Measurements from ENCODE around the gene NKAPD1. TPM values are rescaled to one million over a fixed set of nuclear protein-coding genes. Genes with fewer than 3 reads are reported as not detected.

The NKAPD1 gene
- total and polyA plus RNA-seq, 2 of the 13 experiments (the other 11 are each of a cell fraction or from before 2014, with no cell fraction given) = 11.2 to 22.5 TPM

DNA sequence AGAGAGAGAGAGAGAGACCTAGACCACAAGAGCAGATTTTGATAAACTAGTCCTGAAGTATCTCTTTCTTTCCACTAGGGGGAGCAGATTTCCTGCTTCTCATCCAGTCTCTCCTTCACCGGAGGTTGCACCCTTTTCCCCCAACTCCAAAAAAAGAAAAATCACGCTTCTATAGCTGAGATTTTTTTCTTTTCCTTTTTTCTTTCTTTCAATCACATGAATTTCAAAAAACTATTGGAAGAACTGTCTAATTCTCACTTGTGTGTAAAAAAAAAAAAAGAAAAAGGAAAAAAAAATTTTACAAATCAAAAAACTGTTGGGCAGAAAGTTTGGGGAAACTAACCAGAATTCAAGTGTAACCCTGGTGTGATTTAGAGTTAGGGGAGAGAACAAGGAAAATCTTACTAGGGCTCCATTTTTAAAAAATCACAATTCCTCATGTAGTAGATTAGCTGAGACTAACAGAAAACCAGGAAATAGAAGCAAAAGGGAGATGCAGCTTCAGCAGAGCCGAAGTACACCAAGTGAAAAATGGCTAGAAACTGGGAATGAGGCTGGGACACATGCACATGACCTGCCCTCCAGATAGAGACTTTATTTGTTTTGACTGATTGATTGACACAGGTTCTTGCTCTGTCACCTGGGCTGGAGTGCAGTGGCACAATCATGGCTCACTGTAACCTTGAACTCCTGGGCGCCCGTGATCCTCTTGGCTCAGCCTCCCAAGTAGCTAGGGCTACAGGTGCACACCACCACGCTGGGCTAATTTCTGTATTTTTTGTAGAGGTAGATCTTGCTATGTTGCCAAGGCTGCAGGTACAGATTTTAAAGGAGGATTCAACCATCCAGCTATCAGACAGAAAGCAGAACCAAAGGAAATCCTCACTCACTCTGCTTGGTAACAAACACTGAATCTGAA, 39.7 kb downstream of the NKAPD1 start (continued):
- TF ChIP-seq HMG20B (CRISPR knock-in tag; conservative IDR thresholded peaks at IDR 0.05) (no peak), HHEX (CRISPR knock-in tag; IDR thresholded peaks at IDR 0.05) (no peak), CREM (IDR thresholded peaks at IDR 0.05) (no peak), CREM (CRISPR knock-in tag; IDR thresholded peaks at IDR 0.05) (no peak), JUND (CRISPR knock-in tag; IDR thresholded peaks at IDR 0.05) (no peak), CBX5 (CRISPR knock-in tag; IDR thresholded peaks at IDR 0.05; ENCODE audit: borderline replicate concordance) (no peak), PAWR (CRISPR knock-in tag; IDR thresholded peaks at IDR 0.05; ENCODE audit: borderline replicate concordance) (no peak), ZEB1 (IDR thresholded peaks at IDR 0.05; ENCODE audit: insufficient replicate concordance, low read depth) (no peak), ZNF781 (CRISPR knock-in tag; IDR thresholded peaks at IDR 0.05; ENCODE audit: borderline replicate concordance, not compliant biosample characterization) (no peak), ZNF205 (CRISPR knock-in tag; IDR thresholded peaks at IDR 0.05) (no peak), SMC3 (IDR thresholded peaks at IDR 0.05; ENCODE audit: low read length) (peak; percentile 61; the same call in 1 of the 2 replicates), ZMYM2 (CRISPR knock-in tag; IDR thresholded peaks at IDR 0.05) (peak; percentile 77)
- TF ChIP-seq, protein P1, sequence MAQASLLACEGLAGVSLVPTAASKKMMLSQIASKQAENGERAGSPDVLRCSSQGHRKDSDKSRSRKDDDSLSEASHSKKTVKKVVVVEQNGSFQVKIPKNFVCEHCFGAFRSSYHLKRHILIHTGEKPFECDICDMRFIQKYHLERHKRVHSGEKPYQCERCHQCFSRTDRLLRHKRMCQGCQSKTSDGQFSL (CRISPR knock-in tag; IDR thresholded peaks at IDR 0.05) = no peak
- TF ChIP-seq, protein P2, sequence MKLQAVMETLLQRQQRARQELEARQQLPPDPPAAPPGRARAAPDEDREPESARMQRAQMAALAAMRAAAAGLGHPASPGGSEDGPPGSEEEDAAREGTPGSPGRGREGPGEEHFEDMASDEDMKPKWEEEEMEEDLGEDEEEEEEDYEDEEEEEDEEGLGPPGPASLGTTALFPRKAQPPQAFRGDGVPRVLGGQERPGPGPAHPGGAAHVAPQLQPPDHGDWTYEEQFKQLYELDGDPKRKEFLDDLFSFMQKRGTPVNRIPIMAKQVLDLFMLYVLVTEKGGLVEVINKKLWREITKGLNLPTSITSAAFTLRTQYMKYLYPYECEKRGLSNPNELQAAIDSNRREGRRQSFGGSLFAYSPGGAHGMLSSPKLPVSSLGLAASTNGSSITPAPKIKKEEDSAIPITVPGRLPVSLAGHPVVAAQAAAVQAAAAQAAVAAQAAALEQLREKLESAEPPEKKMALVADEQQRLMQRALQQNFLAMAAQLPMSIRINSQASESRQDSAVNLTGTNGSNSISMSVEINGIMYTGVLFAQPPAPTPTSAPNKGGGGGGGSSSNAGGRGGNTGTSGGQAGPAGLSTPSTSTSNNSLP (IDR thresholded peaks at IDR 0.05; ENCODE audit: low read depth, low read length) = no peak
- TF ChIP-seq, protein P3, sequence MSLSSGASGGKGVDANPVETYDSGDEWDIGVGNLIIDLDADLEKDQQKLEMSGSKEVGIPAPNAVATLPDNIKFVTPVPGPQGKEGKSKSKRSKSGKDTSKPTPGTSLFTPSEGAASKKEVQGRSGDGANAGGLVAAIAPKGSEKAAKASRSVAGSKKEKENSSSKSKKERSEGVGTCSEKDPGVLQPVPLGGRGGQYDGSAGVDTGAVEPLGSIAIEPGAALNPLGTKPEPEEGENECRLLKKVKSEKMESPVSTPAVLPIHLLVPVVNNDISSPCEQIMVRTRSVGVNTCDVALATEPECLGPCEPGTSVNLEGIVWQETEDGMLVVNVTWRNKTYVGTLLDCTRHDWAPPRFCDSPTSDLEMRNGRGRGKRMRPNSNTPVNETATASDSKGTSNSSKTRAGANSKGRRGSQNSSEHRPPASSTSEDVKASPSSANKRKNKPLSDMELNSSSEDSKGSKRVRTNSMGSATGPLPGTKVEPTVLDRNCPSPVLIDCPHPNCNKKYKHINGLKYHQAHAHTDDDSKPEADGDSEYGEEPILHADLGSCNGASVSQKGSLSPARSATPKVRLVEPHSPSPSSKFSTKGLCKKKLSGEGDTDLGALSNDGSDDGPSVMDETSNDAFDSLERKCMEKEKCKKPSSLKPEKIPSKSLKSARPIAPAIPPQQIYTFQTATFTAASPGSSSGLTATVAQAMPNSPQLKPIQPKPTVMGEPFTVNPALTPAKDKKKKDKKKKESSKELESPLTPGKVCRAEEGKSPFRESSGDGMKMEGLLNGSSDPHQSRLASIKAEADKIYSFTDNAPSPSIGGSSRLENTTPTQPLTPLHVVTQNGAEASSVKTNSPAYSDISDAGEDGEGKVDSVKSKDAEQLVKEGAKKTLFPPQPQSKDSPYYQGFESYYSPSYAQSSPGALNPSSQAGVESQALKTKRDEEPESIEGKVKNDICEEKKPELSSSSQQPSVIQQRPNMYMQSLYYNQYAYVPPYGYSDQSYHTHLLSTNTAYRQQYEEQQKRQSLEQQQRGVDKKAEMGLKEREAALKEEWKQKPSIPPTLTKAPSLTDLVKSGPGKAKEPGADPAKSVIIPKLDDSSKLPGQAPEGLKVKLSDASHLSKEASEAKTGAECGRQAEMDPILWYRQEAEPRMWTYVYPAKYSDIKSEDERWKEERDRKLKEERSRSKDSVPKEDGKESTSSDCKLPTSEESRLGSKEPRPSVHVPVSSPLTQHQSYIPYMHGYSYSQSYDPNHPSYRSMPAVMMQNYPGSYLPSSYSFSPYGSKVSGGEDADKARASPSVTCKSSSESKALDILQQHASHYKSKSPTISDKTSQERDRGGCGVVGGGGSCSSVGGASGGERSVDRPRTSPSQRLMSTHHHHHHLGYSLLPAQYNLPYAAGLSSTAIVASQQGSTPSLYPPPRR (CRISPR knock-in tag; IDR thresholded peaks at IDR 0.05; ENCODE audit: borderline replicate concordance) = no peak
- TF ChIP-seq, protein P4, sequence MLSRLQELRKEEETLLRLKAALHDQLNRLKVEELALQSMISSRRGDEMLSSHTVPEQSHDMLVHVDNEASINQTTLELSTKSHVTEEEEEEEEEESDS (CRISPR knock-in tag; IDR thresholded peaks at IDR 0.05; ENCODE audit: borderline replicate concordance) = no peak
- TF ChIP-seq, protein P5, sequence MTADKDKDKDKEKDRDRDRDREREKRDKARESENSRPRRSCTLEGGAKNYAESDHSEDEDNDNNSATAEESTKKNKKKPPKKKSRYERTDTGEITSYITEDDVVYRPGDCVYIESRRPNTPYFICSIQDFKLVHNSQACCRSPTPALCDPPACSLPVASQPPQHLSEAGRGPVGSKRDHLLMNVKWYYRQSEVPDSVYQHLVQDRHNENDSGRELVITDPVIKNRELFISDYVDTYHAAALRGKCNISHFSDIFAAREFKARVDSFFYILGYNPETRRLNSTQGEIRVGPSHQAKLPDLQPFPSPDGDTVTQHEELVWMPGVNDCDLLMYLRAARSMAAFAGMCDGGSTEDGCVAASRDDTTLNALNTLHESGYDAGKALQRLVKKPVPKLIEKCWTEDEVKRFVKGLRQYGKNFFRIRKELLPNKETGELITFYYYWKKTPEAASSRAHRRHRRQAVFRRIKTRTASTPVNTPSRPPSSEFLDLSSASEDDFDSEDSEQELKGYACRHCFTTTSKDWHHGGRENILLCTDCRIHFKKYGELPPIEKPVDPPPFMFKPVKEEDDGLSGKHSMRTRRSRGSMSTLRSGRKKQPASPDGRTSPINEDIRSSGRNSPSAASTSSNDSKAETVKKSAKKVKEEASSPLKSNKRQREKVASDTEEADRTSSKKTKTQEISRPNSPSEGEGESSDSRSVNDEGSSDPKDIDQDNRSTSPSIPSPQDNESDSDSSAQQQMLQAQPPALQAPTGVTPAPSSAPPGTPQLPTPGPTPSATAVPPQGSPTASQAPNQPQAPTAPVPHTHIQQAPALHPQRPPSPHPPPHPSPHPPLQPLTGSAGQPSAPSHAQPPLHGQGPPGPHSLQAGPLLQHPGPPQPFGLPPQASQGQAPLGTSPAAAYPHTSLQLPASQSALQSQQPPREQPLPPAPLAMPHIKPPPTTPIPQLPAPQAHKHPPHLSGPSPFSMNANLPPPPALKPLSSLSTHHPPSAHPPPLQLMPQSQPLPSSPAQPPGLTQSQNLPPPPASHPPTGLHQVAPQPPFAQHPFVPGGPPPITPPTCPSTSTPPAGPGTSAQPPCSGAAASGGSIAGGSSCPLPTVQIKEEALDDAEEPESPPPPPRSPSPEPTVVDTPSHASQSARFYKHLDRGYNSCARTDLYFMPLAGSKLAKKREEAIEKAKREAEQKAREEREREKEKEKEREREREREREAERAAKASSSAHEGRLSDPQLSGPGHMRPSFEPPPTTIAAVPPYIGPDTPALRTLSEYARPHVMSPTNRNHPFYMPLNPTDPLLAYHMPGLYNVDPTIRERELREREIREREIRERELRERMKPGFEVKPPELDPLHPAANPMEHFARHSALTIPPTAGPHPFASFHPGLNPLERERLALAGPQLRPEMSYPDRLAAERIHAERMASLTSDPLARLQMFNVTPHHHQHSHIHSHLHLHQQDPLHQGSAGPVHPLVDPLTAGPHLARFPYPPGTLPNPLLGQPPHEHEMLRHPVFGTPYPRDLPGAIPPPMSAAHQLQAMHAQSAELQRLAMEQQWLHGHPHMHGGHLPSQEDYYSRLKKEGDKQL (CRISPR knock-in tag; IDR thresholded peaks at IDR 0.05; ENCODE audit: low read depth) = no peak
